GOT3 (cell line): ENCODE results near the gene CCL13.

Experiments used
- DNase-seq: peaks from one replicate; lab custom pipeline; 2025; ENCODE audit warnings: mixed read lengths; lab: John Stamatoyannopoulos, UW

CCL13 gene

GRCh38 chr17:34384822-34385605 lies 28.7 kb downstream of the CCL13 start:
- DNase-seq, result no peak

DNA sequence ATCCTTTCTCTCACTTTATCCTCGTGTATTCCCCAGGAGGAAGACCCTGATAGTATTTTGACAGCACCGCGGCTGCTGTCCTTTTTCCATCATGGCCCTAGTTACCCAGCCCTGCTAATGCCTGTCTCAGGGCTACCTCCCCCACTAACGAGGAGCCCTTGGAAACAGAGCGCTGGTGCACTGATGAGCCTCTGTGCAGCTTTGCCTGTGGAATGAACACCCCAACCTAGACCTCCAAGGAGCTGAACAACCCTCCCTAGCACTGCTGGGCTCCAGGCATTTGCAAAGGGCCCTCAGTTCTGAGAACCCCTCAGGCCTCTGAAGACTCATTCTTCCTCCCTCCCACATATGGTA lies 30.0 kb downstream of the CCL13 start:
- DNase-seq, result no peak

GRCh38 chr17:34386697-34387550 lies 30.6 kb downstream of the CCL13 start:
- DNase-seq, result no peak

- DNase-seq, result no peak
These were observed 31.3 kb downstream of the CCL13 start for GRCh38 chr17:34387566-34387965.

- no peak for DNase-seq
These were observed 33.0 kb downstream of the CCL13 start for GRCh38 chr17:34389126-34389750.

DNA sequence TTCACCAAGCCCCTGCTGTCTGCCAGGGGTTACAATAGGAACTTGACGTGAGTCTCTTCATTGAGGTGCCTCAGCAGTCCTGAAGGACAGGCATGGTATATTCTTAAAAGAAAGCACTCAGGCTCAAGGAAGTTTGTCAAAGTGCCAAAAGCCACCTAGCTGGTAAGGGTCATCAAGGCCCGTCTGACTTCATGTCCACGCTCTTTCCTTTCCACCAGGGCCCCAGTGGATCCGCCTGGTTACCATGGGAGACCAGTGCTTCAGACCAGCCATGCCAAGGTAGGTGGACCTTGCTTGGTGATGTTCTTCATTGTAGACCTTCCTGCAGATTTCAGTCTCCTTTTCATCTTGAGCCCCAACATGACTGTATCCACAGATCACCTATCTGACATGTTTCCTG lies 34.4 kb downstream of the CCL13 start:
- DNase-seq, result no peak

DNA sequence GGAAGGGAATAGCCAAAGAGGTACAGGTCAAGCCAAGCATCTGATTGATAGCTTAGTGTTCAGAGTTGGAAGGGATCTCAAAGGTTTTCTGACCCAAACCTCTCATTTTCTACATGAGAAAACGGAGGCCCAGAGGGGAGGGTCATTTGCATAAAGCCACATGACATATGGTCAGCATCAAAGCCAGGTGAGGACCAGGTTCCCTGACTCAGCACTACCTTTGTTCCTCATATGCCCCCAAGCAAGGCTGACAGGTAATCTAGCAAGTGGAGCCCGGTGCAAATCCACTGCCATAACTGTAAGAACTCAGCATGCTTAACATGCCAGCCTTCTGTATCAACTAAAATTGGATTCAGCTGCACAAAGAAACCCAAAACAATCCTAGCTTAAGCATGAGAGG lies 35.0 kb downstream of the CCL13 start:
- no peak for DNase-seq

DNA sequence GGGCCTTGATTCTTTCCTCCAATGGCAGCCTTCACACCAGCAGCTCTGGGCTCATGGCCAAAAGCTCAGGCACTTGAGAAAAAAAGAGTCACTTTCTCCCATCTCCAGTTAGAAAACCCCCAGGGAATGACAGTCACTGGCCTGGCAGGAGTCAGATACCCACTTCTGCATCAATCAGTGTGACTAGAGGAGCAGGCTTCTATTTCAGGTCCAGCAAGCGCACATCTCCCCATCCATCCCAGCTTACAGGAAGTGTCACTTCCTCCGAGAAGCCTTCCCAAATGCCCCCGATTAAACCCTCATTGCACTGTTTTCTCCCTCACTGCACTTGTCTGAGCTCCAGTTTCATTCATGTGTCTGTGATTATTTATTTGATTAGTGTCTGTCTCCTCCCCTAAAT lies 37.1 kb downstream of the CCL13 start:
- no peak for DNase-seq

DNA sequence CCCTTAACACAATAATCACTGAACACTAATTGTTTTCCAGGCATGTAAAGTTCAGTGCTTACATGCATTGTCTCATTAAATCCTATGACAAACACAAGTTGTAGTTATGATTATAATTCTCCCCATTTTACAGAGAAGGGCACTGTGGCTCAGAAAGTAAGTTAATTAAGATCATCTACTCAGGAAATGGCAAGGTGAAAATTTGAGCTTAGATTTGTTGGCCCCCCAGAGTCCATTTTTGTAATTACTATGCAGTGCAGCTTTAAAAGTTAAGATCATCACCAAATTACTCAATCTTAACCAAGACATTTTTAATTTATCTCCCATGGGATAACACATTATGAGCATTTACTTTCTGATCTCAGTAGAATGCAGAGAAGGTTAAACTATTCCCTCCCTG lies 41.0 kb downstream of the CCL13 start:
- DNase-seq, result no peak

DNA sequence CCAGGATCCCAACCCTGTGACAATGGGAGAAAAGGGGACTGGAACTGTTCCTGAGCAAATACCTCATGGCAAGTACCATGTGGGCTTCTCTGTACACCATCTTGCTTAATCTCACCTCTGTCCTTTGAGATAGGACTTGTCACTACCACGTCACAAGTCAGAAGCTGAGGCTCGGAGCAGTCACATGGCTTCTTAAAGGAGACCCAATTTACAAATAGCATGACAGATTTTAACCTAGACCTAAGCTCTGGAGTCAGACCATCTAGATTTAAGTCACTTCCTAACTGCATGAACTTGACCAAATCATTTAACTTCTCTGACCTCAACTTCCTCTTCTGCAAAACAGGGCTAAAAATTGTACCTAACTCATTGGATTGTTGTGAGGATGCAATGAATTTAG lies 42.7 kb downstream of the CCL13 start:
- DNase-seq, result no peak

- no peak for DNase-seq
These were observed 43.4 kb downstream of the CCL13 start for GRCh38 chr17:34399725-34400124.

GRCh38 chr17:34400301-34400931 lies 44.1 kb downstream of the CCL13 start:
- DNase-seq, result no peak

GRCh38 chr17:34401165-34401564 lies 44.9 kb downstream of the CCL13 start:
- DNase-seq, result no peak

- DNase-seq, result no peak
These were observed 46.7 kb downstream of the CCL13 start for GRCh38 chr17:34403006-34403405.

DNA sequence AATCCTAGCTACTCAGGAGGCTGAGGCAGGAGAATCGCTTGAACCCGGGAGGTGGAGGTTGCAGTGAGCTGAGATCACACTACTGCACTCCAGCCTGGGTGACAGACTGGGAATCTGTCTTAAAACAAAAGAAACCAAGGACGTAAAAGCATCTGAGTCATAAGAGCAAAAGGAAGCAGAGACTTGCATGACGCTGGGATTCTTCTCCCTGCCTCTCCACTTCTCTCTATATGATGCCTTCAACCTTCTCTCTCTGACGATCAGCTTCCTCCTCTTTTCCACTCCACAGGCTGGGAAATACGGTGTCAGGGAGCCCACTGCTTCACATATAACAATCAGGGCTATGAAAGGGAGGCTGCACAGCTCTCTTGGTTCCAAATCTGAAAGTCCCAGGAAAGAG lies 49.9 kb downstream of the CCL13 start:
- no peak for DNase-seq
